NCI-H2171 (cell line): ENCODE results near the gene UBXN2A.

Source experiments
- DNase-seq: peaks from one replicate; lab custom pipeline; 2025; lab: John Stamatoyannopoulos, UW

UBXN2A gene

GRCh38 chr2:23939987-23940717 is at the start of gene UBXN2A:
UBXN2A (plus strand) TSS chr2:23940463; CDS start chr2:23958315, 17,852 bp downstream.
- DNase-seq, result peak; percentile 90

- DNase-seq, result no peak
Measured at GRCh38 chr2:23900133-23900532, 40.1 kb upstream of the UBXN2A start.

- DNase-seq, result no peak
Measured at GRCh38 chr2:23900541-23901322, 39.5 kb upstream of the UBXN2A start.

- DNase-seq, result no peak
Measured at GRCh38 chr2:23901966-23902846, 38.1 kb upstream of the UBXN2A start.

GRCh38 chr2:23903034-23903433 is 37.2 kb upstream of the UBXN2A start:
- DNase-seq, result no peak

GRCh38 chr2:23904215-23904614 is 36.0 kb upstream of the UBXN2A start:
- no peak for DNase-seq

GRCh38 chr2:23904692-23905091 is 35.6 kb upstream of the UBXN2A start:
- DNase-seq, result no peak

- no peak for DNase-seq
Measured at GRCh38 chr2:23905155-23905554, 35.1 kb upstream of the UBXN2A start.

- DNase-seq, result no peak
Measured at GRCh38 chr2:23912054-23912453, 28.2 kb upstream of the UBXN2A start.

GRCh38 chr2:23915327-23915726 is 24.9 kb upstream of the UBXN2A start:
- DNase-seq, result no peak

GRCh38 chr2:23916727-23917405 is 23.4 kb upstream of the UBXN2A start:
- no peak for DNase-seq

- no peak for DNase-seq
Measured at GRCh38 chr2:23918837-23919489, 21.3 kb upstream of the UBXN2A start.

- DNase-seq, result no peak
Measured at GRCh38 chr2:23924589-23925359, 15.5 kb upstream of the UBXN2A start.

- no peak for DNase-seq
Measured at GRCh38 chr2:23925702-23926289, 14.5 kb upstream of the UBXN2A start.

GRCh38 chr2:23926290-23926749 is 13.9 kb upstream of the UBXN2A start:
- DNase-seq, result peak; percentile 27

GRCh38 chr2:23926750-23927571 is 13.3 kb upstream of the UBXN2A start, which contains the start of gene ATAD2B:
ATAD2B (minus strand) TSS chr2:23927123; CDS start chr2:23926770, 353 bp downstream.
- peak; percentile 97 for DNase-seq

GRCh38 chr2:23934259-23934658 is 6.0 kb upstream of the UBXN2A start:
- no peak for DNase-seq

- DNase-seq, result peak; percentile 34
Measured at GRCh38 chr2:23940718-23941620, 706 bp downstream of the UBXN2A start.
